CD14-positive monocyte (primary cell): ENCODE measurements around the gene ZNF212. TPM values are rescaled to one million over a fixed set of nuclear protein-coding genes. Genes with fewer than 3 reads are reported as not detected.

Experiments used
- DNase-seq, 3 donors: peaks; one replicate each; pipeline ENCODE4 v3.0.0-alpha.2; 2011 to 2022
- H2AFZ ChIP-seq: 2 replicates; pipeline ENCODE4 v1.6.0; 2012; ENCODE audit warnings: mild to moderate bottlenecking, low read depth, low read length, inconsistent platforms; ENCODE audit not compliant: insufficient read depth, poor library complexity, severe bottlenecking
- H3K27ac ChIP-seq, 2 donors: 1 replicate in 1 of 2; 2 replicates in 1 of 2; pipeline ENCODE4 v1.5.1; 2012 to 2013; ENCODE audit warnings: low read length in 2 of 2, control low read depth in 1 of 2, inconsistent platforms in 1 of 2, low read depth in 1 of 2, mild to moderate bottlenecking in 1 of 2
- H3K27me3 ChIP-seq, 2 donors: one replicate each; pipeline versions ENCODE4 v1.6.0 to v1.6.1; 2011 to 2013; ENCODE audit warnings: low read length in 2 of 2; ENCODE audit not compliant: control insufficient read depth in 2 of 2, insufficient read depth in 2 of 2
- H3K36me3 ChIP-seq, 2 donors: replicated peaks in 1 of 2; 1 replicate in 1 of 2; 2 replicates in 1 of 2; pipeline versions ENCODE4 v1.5.1 to v1.6.1; 2012 to 2013; ENCODE audit warnings: low read length in 2 of 2, control low read depth in 1 of 2, inconsistent platforms in 1 of 2, mild to moderate bottlenecking in 1 of 2; ENCODE audit not compliant: insufficient read depth in 2 of 2, control insufficient read depth in 1 of 2
- H3K4me1 ChIP-seq, 2 donors: 1 replicate in 1 of 2; 2 replicates in 1 of 2; pipeline versions ENCODE4 v1.5.1 to v1.6.1; 2012 to 2013; ENCODE audit warnings: low read length in 2 of 2, control low read depth in 1 of 2, inconsistent platforms in 1 of 2, mild to moderate bottlenecking in 1 of 2, moderate library complexity in 1 of 2; ENCODE audit not compliant: insufficient read depth in 2 of 2, control insufficient read depth in 1 of 2
- H3K4me2 ChIP-seq: replicated peaks from 2 replicates; pipeline ENCODE3; 2012; ENCODE audit warnings: low read length, moderate library complexity, mild to moderate bottlenecking; ENCODE audit not compliant: poor library complexity, severe bottlenecking; ENCODE audit errors: extremely low read depth
- H3K4me3 ChIP-seq, 3 experiments: fragments of 200-600 bp in 1 of 3; sonication (generic) in 1 of 3; replicated peaks in 1 of 3; 1 replicate in 2 of 3; 2 replicates in 1 of 3; pipeline ENCODE4 v1.5.1; 2011 to 2013; ENCODE audit warnings: low read length in 3 of 3, mild to moderate bottlenecking in 3 of 3, control low read depth in 2 of 3, low read depth in 2 of 3, inconsistent platforms in 1 of 3, moderate library complexity in 1 of 3
- H3K79me2 ChIP-seq: 2 replicates; pipeline ENCODE4 v1.6.0; 2012; ENCODE audit warnings: mild to moderate bottlenecking, control low read depth, inconsistent platforms, low read length, moderate library complexity; ENCODE audit not compliant: insufficient read depth
- H3K9ac ChIP-seq: 2 replicates; pipeline ENCODE4 v1.6.0; 2017; ENCODE audit warnings: low read length, mild to moderate bottlenecking; ENCODE audit not compliant: insufficient read depth, poor library complexity, severe bottlenecking
- H3K9me3 ChIP-seq, 2 donors: replicated peaks in 1 of 2; 1 replicate in 1 of 2; 2 replicates in 1 of 2; pipeline versions ENCODE4 v1.5.1 to v1.6.1; 2012 to 2013; ENCODE audit warnings: low read length in 2 of 2, control low read depth in 1 of 2; ENCODE audit not compliant: control insufficient read depth in 1 of 2, insufficient read depth in 1 of 2
- H4K20me1 ChIP-seq: 2 replicates; pipeline ENCODE4 v1.6.0; 2012; ENCODE audit warnings: mild to moderate bottlenecking, low read length, control low read depth, moderate library complexity; ENCODE audit not compliant: insufficient read depth
- H3K27ac Mint-ChIP-seq, 7 donors: one replicate each; pipeline ENCODE4 v1.8.0; 2020; ENCODE audit warnings: mild to moderate bottlenecking in 7 of 7, mixed read lengths in 7 of 7, moderate library complexity in 6 of 7, inconsistent platforms in 2 of 7
- H3K27me3 Mint-ChIP-seq, 3 donors: one replicate each; pipeline ENCODE4 v1.8.0; 2021 to 2022; ENCODE audit warnings: low read depth in 3 of 3, mild to moderate bottlenecking in 3 of 3, mixed read lengths in 3 of 3, moderate library complexity in 3 of 3, inconsistent platforms in 1 of 3
- H3K36me3 Mint-ChIP-seq, 2 donors: one replicate each; pipeline ENCODE4 v1.8.0; 2020; ENCODE audit warnings: mixed read lengths in 2 of 2, inconsistent platforms in 1 of 2, mild to moderate bottlenecking in 1 of 2
- H3K4me1 Mint-ChIP-seq: one replicate; pipeline ENCODE4 v1.8.0; 2020; ENCODE audit warnings: mild to moderate bottlenecking, mixed read lengths
- H3K4me3 Mint-ChIP-seq, 2 donors: one replicate each; pipeline ENCODE4 v1.8.0; 2020; ENCODE audit warnings: mild to moderate bottlenecking in 2 of 2, mixed read lengths in 2 of 2, moderate library complexity in 1 of 2
- H3K9me3 Mint-ChIP-seq, 7 donors: one replicate each; pipeline ENCODE4 v1.8.0; 2020 to 2022; ENCODE audit warnings: mixed read lengths in 7 of 7, mild to moderate bottlenecking in 6 of 7, moderate library complexity in 6 of 7, inconsistent platforms in 2 of 7
- CTCF ChIP-seq: fragments of 200-600 bp; IDR thresholded peaks from one replicate; pipeline ENCODE4 v1.8.0; 2022; ENCODE audit warnings: antibody characterized with exemption, mild to moderate bottlenecking
- WGBS: methylation state at CpG from one replicate; pipeline ENCODE4 v1.1.5; 2013; ENCODE audit warnings: missing lambda C conversion rate; ENCODE audit not compliant: insufficient coverage; 5-methylcytosine and 5-hydroxymethylcytosine counted together
- intact Hi-C, 2 donors: fragments of 100-400 bp; cut with micrococcal nuclease; formaldehyde crosslinking; loops; one replicate each; pipeline versions ENCODE4 v1.15.0 to v1.15.1; 2023
- polyA plus RNA-seq, 3 donors: library from polyadenylated mRNA; depleted of rRNA in 1 of 3; unstranded in 2 of 3; stranded (reverse) in 1 of 3; fragments of 300-500 nt in 2 of 3; fragments of >200 nt in 1 of 3; fragmentation: Illumina TruSeq in 2 of 3; gene quantifications; 1 replicate in 2 of 3; 2 replicates in 1 of 3; pipeline ENCODE4 v1.2.3, GENCODE V29; 2012 to 2021

The ZNF212 gene
- polyA plus RNA-seq, 3 donors: 1.6 to 5.9 (median 2.3) TPM

DNA sequence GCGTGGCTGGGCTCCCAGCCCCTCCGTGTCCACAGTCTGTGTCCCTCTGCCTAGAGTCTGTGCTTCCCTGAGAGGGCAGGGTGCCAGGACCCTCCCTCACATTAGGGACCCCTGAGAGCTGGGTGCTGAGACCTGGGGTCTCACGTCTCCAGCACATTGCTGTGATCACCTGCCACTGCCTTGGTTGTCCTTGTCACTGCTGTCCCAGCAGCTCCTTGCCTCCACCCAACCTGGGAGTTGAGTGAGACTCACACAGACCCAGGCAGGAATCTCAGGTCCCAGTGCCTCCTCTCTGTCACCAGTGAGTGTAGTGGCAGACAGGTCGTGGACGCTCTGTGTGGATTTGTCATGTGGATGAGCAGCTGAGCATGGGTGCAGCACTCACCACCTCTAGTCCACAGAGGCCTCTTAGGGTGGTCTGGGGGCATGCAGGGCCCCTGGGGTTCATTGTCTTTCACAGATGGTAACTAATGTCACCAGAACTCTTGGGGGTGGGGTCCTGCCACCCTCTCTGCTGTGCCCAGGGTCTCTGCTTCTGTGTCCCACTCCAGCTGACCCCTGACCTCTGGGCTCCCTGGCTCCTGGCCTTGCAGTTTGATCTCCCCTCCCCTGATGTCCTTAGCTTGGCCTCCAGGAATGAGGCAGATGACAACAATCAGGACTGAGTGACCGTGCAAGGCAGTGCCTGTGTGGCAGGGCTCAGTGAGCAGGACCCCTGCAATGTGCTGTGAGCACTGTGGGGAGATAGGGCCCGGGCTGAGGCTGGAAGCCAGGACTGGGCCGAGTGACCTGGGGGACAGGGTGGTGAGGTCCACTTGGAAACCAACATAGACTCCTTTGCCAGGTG lies 41.4 kb downstream of the ZNF212 start:
- peaks cover 13% of the 10 kb centered on the region for H3K4me1 Mint-ChIP-seq
- H2AFZ ChIP-seq: no peak overlapping the region
- DNase-seq: no peak
- H3K9me3 ChIP-seq: no peaks in the 10 kb centered on the region
- peaks cover 9 to 19% (median 9%) of the 10 kb centered on the region in 3 donors for H3K27me3 Mint-ChIP-seq
- H3K27ac ChIP-seq: no peak overlapping the region
- no peak overlapping the region for H3K9ac ChIP-seq
- peaks cover 12 to 14% of the 10 kb centered on the region in 2 donors for H3K4me1 ChIP-seq
- peaks cover 0 to 7% of the 10 kb centered on the region in 2 donors for H3K27me3 ChIP-seq
- no peak overlapping the region for H3K4me3 ChIP-seq
- intact Hi-C loops: no loop called here
- H3K4me2 ChIP-seq: no peak overlapping the region
- WGBS: 94% methylated on average over 6 of the region's 8 CpGs
- H3K79me2 ChIP-seq: no peaks in the 10 kb centered on the region
- peaks cover 0 to 3% (median 0%) of the 10 kb centered on the region in 7 donors for H3K9me3 Mint-ChIP-seq
- H3K27ac Mint-ChIP-seq: peak overlapping the region in 1 of 7 donors; percentile 12
- TF ChIP-seq CTCF: no peak
- H3K36me3 Mint-ChIP-seq: peaks cover 46 to 56% of the 10 kb centered on the region in 2 donors
- H3K36me3 ChIP-seq: peaks cover 38 to 44% of the 10 kb centered on the region in 2 donors
- H4K20me1 ChIP-seq: peaks cover 13% of the 10 kb centered on the region
- no peak overlapping the region for H3K4me3 Mint-ChIP-seq

GRCh38 chr7:149281508-149282330 lies 42.3 kb downstream of the ZNF212 start:
- no peak for TF ChIP-seq CTCF
- intact Hi-C loops: no loop called here
- H3K79me2 ChIP-seq: no peaks in the 10 kb centered on the region
- peaks cover 13% of the 10 kb centered on the region for H4K20me1 ChIP-seq
- peaks cover 0 to 3% (median 0%) of the 10 kb centered on the region in 7 donors for H3K9me3 Mint-ChIP-seq
- H3K4me3 Mint-ChIP-seq: no peak overlapping the region
- no peak overlapping the region for H3K4me2 ChIP-seq
- H3K27ac Mint-ChIP-seq: no peak overlapping the region
- DNase-seq: no peak
- WGBS: 99% methylated on average over 54 of the region's 59 CpGs
- H3K4me3 ChIP-seq: no peak overlapping the region
- H2AFZ ChIP-seq: no peak overlapping the region
- peaks cover 16% of the 10 kb centered on the region for H3K4me1 Mint-ChIP-seq
- H3K27me3 ChIP-seq: peaks cover 0 to 9% of the 10 kb centered on the region in 2 donors
- H3K36me3 Mint-ChIP-seq: peaks cover 42 to 49% of the 10 kb centered on the region in 2 donors
- H3K36me3 ChIP-seq: peaks cover 33 to 37% of the 10 kb centered on the region in 2 donors
- H3K4me1 ChIP-seq: peaks cover 12 to 14% of the 10 kb centered on the region in 2 donors
- peaks cover 13 to 23% (median 13%) of the 10 kb centered on the region in 3 donors for H3K27me3 Mint-ChIP-seq
- H3K9me3 ChIP-seq: no peaks in the 10 kb centered on the region
- no peak overlapping the region for H3K27ac ChIP-seq
- H3K9ac ChIP-seq: no peak overlapping the region
